Hypothalamus (tissue), 51 donors: ENCODE data around the gene DTNBP1.

ENCODE experiments used
- DNase-seq, 51 donors: peaks; one replicate each; lab custom pipeline; 2025; lab: John Stamatoyannopoulos, UW

DTNBP1 gene

DNA sequence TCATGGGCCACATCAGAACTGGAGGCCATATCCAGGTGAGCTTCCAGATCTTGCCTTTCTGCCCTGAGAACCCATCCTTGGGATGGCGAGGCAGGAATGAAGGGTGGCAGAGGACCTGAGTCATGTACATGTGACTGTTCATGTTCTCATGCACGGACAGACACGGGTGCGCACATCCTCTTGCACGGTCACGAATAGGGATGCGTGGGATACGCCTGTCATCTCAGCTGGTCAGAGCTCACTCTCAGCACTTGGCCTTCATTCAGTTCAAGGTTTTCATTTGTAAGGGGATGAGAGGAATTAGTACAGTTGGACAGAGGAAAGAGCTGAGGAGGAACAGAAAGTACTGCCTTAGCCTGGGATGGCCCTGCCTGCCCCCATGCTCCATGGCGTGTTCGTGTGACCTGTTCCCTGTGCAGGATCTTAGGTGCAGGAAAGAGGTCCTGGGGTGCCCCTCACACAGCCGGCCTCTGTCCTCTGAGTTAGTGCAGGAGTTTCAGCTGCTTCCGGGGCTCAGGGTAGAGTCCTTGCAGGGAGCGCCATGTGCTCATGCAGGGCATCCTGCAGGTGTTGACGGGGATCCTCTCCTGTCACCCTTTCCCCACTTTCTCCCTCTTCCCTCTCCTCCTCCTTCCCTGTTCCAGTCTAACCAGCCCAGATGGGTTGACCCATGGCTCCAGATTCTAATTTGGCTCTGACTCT, 173.4 kb downstream of the DTNBP1 start:
- DNase-seq = no peak

- no peak for DNase-seq
These were observed 175.6 kb downstream of the DTNBP1 start for GRCh38 chr6:15487262-15487661.

- DNase-seq = no peak
These were observed 176.9 kb downstream of the DTNBP1 start for GRCh38 chr6:15485936-15486335.

GRCh38 chr6:15484821-15485220, 178.0 kb downstream of the DTNBP1 start:
- DNase-seq = no peak

DNA sequence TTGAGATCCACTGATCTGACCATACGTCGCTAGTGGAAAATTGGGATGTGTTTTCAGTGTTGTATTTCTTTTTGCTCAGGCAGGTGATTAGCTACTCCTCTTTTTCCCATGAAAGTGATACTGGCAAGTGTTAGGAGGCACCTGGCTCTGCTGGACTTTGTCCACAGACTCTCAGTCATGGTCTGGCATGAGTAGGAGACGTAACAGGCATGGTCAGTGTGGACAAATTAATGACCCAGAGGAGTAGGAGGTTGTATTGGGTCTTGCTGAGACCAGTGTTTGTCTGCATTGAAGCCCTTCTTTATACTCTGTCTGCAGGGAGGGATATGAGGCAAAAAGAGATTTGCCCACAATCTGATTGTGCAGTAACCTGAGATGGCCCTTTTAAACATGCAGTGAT, 178.7 kb downstream of the DTNBP1 start:
- DNase-seq = no peak

GRCh38 chr6:15483060-15483459, 179.8 kb downstream of the DTNBP1 start:
- no peak for DNase-seq

DNA sequence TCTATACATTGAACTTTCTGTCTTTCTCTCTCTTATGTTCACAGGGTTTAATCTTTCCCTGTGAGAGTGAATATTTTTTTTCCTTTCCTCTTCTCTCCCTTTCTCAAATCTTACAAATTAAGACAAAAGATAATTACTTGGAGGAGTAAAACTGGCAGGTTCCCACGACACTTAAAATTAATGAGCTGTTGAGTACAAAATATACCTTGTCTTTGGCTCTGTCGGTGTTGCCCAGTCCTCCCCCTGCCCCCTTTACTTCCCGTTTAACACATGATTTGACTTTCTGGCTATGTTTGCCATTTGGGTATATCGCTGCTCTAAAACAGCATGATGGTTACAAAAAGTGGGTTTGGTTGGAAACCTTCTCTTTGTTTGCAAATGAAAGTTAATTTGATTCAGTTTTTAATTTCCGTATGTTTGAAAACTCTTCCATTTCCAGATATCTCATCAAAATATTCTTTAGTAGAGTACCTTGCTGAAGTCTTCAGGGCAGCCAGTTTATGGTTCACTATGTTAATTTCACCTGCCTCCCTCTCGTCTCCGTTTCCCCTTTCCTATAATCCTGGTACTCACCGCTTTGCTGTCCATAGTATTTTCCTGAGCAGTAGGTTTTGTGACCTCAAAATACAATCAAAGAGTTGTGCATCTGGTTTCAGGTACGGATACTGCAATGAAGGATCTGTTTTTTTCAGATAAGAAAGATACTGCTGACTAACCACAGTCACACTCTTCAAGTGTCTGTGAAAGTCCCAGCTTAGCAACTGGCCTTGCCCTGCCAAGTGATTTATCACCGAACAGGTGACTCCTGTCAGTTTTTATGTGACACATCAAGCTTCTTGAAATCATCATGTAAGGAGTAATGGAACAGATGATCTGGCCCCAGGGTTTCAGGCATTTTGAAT, 181.2 kb downstream of the DTNBP1 start:
- no peak for DNase-seq

GRCh38 chr6:15480525-15480924, 182.3 kb downstream of the DTNBP1 start:
- no peak for DNase-seq

GRCh38 chr6:15479761-15480160, 183.1 kb downstream of the DTNBP1 start:
- DNase-seq = peak in 3 of 51 donors; percentile 15 to 21 (median 20)

- no peak for DNase-seq
These were observed 185.1 kb downstream of the DTNBP1 start for GRCh38 chr6:15477746-15478145.

DNA sequence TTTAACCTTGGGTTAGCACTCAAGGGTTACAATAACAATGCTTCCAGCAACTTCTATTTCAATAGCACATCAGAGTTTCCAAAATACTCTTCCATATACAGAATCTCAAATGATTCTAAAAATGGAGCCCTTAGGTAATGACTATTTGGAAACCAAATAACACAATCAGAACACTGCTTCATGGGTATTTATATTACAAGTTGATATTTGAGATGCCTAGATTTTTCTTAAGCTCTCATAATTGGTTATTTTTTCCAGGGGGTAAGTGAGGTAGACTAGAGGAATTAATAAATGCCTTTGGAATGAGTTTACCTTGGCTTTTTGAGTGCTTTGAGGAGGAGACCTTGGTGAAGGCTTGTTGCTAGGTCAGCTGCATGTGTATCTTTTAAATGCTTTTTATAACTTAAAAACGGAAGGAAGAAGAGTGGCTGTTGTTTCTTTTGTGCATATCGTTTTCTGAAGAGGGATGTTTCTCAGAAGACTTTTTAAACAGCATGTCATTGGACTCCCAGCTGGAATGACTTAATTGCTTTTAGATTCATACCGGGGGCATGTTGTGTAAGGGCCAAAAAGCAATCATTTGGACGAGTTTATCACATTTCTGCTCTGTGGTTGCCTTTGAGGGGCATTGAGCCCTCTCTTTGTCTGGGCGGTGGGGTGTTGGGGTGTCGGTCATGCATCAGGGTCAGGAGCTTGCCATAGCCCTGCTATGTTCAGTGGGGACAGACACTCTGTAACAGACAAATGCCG, 186.0 kb downstream of the DTNBP1 start:
- DNase-seq = no peak

DNA sequence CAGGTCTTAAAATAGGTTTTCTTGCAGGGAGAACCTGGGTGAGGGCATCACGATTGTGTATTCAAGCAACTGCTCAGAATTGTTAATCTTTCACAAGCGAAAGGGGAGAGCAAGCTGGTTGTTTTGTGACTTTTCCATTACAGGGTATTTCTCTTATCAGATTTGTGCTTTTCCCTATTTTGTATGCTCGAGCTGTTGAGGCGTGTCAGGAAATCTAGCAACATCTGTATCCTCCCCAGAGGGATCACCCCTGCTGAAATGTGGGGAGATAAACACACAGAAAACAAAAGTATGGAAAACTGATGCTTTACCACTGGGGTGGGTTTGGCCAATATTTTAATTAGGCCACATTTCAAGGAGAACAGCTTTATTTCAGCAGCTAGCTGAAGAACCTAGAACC, 187.0 kb downstream of the DTNBP1 start:
- no peak for DNase-seq

GRCh38 chr6:15475261-15475660, 187.6 kb downstream of the DTNBP1 start:
- DNase-seq = no peak

DNA sequence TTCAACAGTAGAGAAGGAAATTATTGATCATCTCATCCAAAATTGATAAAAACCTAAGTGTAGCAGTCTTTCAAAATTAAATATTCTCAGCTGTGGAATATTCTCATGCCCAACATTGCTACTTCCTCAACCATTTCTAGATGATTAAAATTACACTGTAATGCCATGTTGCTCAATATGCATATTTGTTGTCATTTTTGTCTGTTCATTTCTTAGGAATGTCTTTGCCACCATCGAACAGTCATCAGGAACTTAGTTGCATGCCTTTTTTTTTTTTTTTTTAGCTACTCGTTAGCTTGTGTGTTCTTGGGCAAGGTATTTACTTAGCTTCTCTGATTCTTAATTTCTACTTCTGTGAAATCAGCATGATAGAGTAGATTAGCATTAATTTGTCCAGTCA, 188.6 kb downstream of the DTNBP1 start:
- DNase-seq = no peak

DNA sequence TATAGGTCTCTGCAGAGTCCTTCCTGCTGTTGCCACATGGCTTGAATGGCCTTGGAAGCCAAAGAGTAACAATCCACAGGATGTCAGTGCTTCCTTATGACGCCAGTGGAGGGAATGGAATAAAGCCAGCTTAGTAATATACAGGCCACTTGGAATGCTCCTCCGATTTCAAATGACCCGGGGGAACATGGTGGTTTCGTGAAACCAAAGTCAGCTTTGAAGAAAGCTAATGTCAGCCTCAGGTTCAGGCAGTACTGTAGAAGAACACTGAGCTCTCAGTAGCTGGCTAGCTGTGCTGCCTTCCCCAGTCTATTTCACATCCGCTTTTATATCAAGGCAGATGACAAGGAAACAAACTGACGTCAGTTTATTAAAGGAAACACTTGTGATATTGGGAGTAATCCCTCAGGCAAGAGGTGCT, 189.1 kb downstream of the DTNBP1 start:
- DNase-seq = no peak

- DNase-seq = no peak
These were observed 189.7 kb downstream of the DTNBP1 start for GRCh38 chr6:15473174-15473573.
